B cell (primary cell): ENCODE results near the gene SSRP1. TPM values are rescaled to one million over a fixed set of nuclear protein-coding genes. Genes with fewer than 3 reads are reported as not detected.

Source experiments
- ATAC-seq: fragments of 200-7000 bp; cut with Tn5 transposase; one replicate; pipeline ENCODE4 v1.10.0; 2021; ENCODE audit warnings: low read depth, mild to moderate bottlenecking, moderate number of reproducible peaks, moderate library complexity
- CTCF ChIA-PET: fragments of 350-600 bp; sonication (Branson Sonifier 250); formaldehyde crosslinking; loops from one replicate; lab custom pipeline; 2021; ENCODE audit warnings: antibody characterized with exemption, inconsistent platforms; lab: Charles Lee
- POLR2A ChIA-PET: fragments of 350-600 bp; sonication (Branson Sonifier 250); formaldehyde crosslinking; loops from one replicate; lab custom pipeline; 2021; ENCODE audit warnings: antibody characterized with exemption; lab: Charles Lee
- DNase-seq: peaks from one replicate; pipeline ENCODE4 v3.0.0; 2013
- H2AFZ ChIP-seq: 2 replicates; pipeline ENCODE4 v1.6.1; 2012; ENCODE audit warnings: mild to moderate bottlenecking, low read depth, low read length; ENCODE audit not compliant: insufficient read depth, poor library complexity, severe bottlenecking
- H3K27ac ChIP-seq, 2 donors: 1 replicate in 1 of 2; 2 replicates in 1 of 2; pipeline ENCODE4 v1.5.1; 2012 to 2013; ENCODE audit warnings: low read length in 2 of 2, mild to moderate bottlenecking in 2 of 2, moderate library complexity in 1 of 2
- H3K27me3 ChIP-seq, 4 experiments: fragments of 200-600 bp in 1 of 4; sonication (generic) in 1 of 4; replicated peaks in 1 of 4; 1 replicate in 2 of 4; 2 replicates in 2 of 4; pipeline versions ENCODE4 v1.6.1 to v1.7.0; 2013 to 2016; ENCODE audit warnings: low read length in 3 of 4, mild to moderate bottlenecking in 2 of 4, mixed read lengths in 1 of 4, moderate library complexity in 1 of 4; ENCODE audit not compliant: insufficient read depth in 4 of 4, control insufficient read depth in 3 of 4; ENCODE audit errors: control extremely low read depth in 1 of 4
- H3K36me3 ChIP-seq, 2 experiments: replicated peaks in 1 of 2; 1 replicate in 1 of 2; 2 replicates in 1 of 2; pipeline versions ENCODE4 v1.6.1 to v1.7.1; 2013; ENCODE audit warnings: low read length in 1 of 2; ENCODE audit not compliant: insufficient read depth in 2 of 2, control insufficient read depth in 1 of 2; ENCODE audit errors: control extremely low read depth in 1 of 2, extremely low read depth in 1 of 2
- H3K4me1 ChIP-seq, 2 donors: fragments of 200-600 bp in 1 of 2; sonication (generic) in 1 of 2; 1 replicate in 1 of 2; 2 replicates in 1 of 2; pipeline versions ENCODE4 v1.5.1 to v1.6.1; 2013 to 2017; ENCODE audit warnings: low read length in 2 of 2; ENCODE audit not compliant: control insufficient read depth in 2 of 2, insufficient read depth in 2 of 2
- H3K4me2 ChIP-seq: replicated peaks from 2 replicates; pipeline ENCODE3; 2012; ENCODE audit warnings: mild to moderate bottlenecking, low read depth, low read length; ENCODE audit not compliant: poor library complexity, severe bottlenecking
- H3K4me3 ChIP-seq, 5 experiments: fragments of 200-600 bp in 1 of 5; sonication (generic) in 1 of 5; 1 replicate in 3 of 5; 2 replicates in 2 of 5; pipeline versions ENCODE4 v1.5.1 to v1.7.0; 2011 to 2016; ENCODE audit warnings: low read length in 4 of 5, mild to moderate bottlenecking in 4 of 5, low read depth in 2 of 5, control low read depth in 1 of 5, moderate library complexity in 1 of 5; ENCODE audit not compliant: insufficient read depth in 1 of 5; ENCODE audit errors: control extremely low read depth in 1 of 5, extremely low read depth in 1 of 5
- H3K79me2 ChIP-seq: fragments of 200-600 bp; sonication (generic); one replicate; pipeline ENCODE4 v1.6.0; 2016; ENCODE audit warnings: low read length; ENCODE audit not compliant: control insufficient read depth, insufficient read depth
- H3K9ac ChIP-seq: fragments of 200-600 bp; sonication (generic); 2 replicates; pipeline ENCODE4 v1.6.1; 2017; ENCODE audit warnings: mild to moderate bottlenecking, low read length, moderate library complexity
- H3K9me3 ChIP-seq, 3 donors: one replicate each; pipeline versions ENCODE4 v1.6.1 to v1.7.1; 2013; ENCODE audit warnings: low read length in 2 of 3; ENCODE audit not compliant: control insufficient read depth in 2 of 3, insufficient read depth in 1 of 3; ENCODE audit errors: control extremely low read depth in 1 of 3
- H4K20me1 ChIP-seq: 2 replicates; pipeline ENCODE4 v1.6.0; 2012; ENCODE audit warnings: mild to moderate bottlenecking, low read length; ENCODE audit not compliant: insufficient read depth, control insufficient read depth, poor library complexity, severe bottlenecking
- H3K27ac Mint-ChIP-seq: one replicate; pipeline ENCODE4 v1.8.0; 2021; ENCODE audit warnings: mixed read lengths
- H3K27me3 Mint-ChIP-seq: one replicate; pipeline ENCODE4 v1.8.0; 2021; ENCODE audit warnings: mixed read lengths
- H3K4me1 Mint-ChIP-seq: one replicate; pipeline ENCODE4 v1.8.0; 2021; ENCODE audit warnings: mixed read lengths
- H3K4me3 Mint-ChIP-seq: one replicate; pipeline ENCODE4 v1.8.0; 2021; ENCODE audit warnings: mixed read lengths
- H3K9me3 Mint-ChIP-seq: one replicate; pipeline ENCODE4 v1.8.0; 2022; ENCODE audit warnings: mixed read lengths; ENCODE audit not compliant: insufficient read depth
- EZH2 ChIP-seq: IDR thresholded peaks from 2 replicates; pipeline ENCODE4 v1.6.1; 2012; ENCODE audit warnings: borderline replicate concordance, low read depth, mild to moderate bottlenecking, moderate library complexity, low read length; ENCODE audit not compliant: insufficient read depth, poor library complexity, severe bottlenecking
- WGBS: methylation state at CpG from one replicate; pipeline ENCODE4 v1.1.5; 2013; ENCODE audit warnings: missing lambda C conversion rate; ENCODE audit not compliant: insufficient coverage; 5-methylcytosine and 5-hydroxymethylcytosine counted together
- intact Hi-C: fragments of 100-400 bp; cut with micrococcal nuclease; formaldehyde crosslinking; loops from one replicate; pipeline ENCODE4 v1.10.0; 2022
- polyA plus RNA-seq: library from polyadenylated mRNA; depleted of rRNA; stranded (reverse); fragments of >200 nt; gene quantifications from 2 replicates; pipeline ENCODE4 v1.2.3, GENCODE V29; 2012
- total RNA-seq, 2 donors: library from RNA; stranded (reverse); fragments of 120-200 nt in 1 of 2; gene quantifications; 1 replicate in 1 of 2; 2 replicates in 1 of 2; pipeline versions ENCODE4 v1.2.3 to v1.2.4, GENCODE V29; 2013 to 2022
- TF ChIP-seq, protein P1 (sequence below): fragments of 200-600 bp; IDR thresholded peaks from one replicate; pipeline ENCODE4 v1.8.0; 2022; ENCODE audit warnings: antibody characterized with exemption, mild to moderate bottlenecking

SSRP1 gene
- total and polyA plus RNA-seq, 2 donors (not counting 1 experiment from before 2014, with no cell fraction given): 40.9 to 66.6 TPM

DNA sequence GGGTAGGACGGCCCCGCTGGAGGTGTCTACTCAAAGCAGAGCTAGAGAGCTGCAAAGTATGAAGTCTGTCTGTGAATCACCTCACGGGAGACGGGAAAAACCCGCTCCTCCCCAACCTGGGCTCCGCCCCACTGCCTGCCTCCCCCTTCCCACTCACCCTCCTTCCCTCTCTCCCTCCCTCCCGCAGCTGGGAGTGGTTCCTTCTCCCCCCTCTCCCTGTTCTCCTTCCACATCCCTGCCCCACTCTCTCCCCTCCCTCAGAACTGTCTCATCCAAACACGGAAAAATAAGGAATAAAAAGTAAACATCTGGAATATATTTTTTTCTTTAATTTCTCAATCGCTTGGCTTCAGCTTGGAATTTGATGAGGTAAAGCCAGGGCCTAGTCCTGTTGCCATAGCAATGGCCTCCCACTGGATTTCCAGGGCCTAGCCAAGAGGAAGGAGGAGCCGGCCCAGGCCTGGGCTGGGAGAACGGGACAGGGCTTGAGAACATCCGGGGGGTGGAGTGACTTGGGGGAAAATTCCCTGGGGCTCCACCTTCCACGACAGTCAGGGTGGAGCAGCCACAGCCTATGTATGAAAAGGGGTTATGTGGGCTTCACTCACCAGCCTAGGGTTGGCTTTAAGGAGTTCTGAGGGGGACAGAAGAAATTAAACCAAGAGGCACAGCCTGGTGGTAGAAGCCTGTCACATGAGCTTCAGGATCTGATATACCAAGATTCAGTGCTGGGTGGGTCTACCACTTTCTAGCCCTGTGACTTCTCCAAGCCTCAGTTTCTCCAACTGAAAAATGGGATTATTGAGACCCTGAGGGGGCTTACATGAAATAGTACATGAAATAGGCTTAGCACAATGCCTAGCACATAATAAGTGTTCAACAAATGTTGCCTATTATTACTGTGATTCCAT is 13.2 kb downstream of the SSRP1 start:
- WGBS: 71% methylated on average over 11 of the region's 13 CpGs
- no peak for ATAC-seq
- no peak for TF ChIP-seq EZH2
- TF ChIP-seq, protein P1, sequence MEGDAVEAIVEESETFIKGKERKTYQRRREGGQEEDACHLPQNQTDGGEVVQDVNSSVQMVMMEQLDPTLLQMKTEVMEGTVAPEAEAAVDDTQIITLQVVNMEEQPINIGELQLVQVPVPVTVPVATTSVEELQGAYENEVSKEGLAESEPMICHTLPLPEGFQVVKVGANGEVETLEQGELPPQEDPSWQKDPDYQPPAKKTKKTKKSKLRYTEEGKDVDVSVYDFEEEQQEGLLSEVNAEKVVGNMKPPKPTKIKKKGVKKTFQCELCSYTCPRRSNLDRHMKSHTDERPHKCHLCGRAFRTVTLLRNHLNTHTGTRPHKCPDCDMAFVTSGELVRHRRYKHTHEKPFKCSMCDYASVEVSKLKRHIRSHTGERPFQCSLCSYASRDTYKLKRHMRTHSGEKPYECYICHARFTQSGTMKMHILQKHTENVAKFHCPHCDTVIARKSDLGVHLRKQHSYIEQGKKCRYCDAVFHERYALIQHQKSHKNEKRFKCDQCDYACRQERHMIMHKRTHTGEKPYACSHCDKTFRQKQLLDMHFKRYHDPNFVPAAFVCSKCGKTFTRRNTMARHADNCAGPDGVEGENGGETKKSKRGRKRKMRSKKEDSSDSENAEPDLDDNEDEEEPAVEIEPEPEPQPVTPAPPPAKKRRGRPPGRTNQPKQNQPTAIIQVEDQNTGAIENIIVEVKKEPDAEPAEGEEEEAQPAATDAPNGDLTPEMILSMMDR: no peak
- Histone ChIP-seq H2AFZ (no peak overlapping the region), H3K4me2 (no peak overlapping the region), H3K79me2 (no peaks in the 10 kb centered on the region), H3K27me3 (no peaks in the 10 kb centered on the region), H3K27ac (no peak overlapping the region), H4K20me1 (no peaks in the 10 kb centered on the region), H3K4me3 (no peak overlapping the region), H3K9ac (no peak overlapping the region), H3K36me3 (peaks cover 0 to 9% of the 10 kb centered on the region in 2 experiments), H3K9me3 (no peaks in the 10 kb centered on the region), H3K4me1 (peaks cover 13 to 20% of the 10 kb centered on the region in 2 donors)
- CTCF ChIA-PET: interaction anchor here (4.8 kb wide), 1 partner anchor 13 kb away, joined by 24 read pairs; the partner anchor contains the start of gene SSRP1
- intact Hi-C loops: no loop called here
- H3K27me3 Mint-ChIP-seq: no peaks in the 10 kb centered on the region
- peak overlapping the region; percentile 87 for H3K4me3 Mint-ChIP-seq
- DNase-seq: no peak
- H3K9me3 Mint-ChIP-seq: no peaks in the 10 kb centered on the region
- peak overlapping the region; percentile 46 for H3K27ac Mint-ChIP-seq
- H3K4me1 Mint-ChIP-seq: peaks cover 25% of the 10 kb centered on the region
- POLR2A ChIA-PET: no interaction called here
